ENCODE data around the gene ZFYVE21. TPM values are rescaled to one million over a fixed set of nuclear protein-coding genes. Genes with fewer than 3 reads are reported as not detected.

Gene ZFYVE21
- total and polyA plus RNA-seq, 7 donors, result 14.0 to 27.1 (median 19.9) TPM

DNA sequence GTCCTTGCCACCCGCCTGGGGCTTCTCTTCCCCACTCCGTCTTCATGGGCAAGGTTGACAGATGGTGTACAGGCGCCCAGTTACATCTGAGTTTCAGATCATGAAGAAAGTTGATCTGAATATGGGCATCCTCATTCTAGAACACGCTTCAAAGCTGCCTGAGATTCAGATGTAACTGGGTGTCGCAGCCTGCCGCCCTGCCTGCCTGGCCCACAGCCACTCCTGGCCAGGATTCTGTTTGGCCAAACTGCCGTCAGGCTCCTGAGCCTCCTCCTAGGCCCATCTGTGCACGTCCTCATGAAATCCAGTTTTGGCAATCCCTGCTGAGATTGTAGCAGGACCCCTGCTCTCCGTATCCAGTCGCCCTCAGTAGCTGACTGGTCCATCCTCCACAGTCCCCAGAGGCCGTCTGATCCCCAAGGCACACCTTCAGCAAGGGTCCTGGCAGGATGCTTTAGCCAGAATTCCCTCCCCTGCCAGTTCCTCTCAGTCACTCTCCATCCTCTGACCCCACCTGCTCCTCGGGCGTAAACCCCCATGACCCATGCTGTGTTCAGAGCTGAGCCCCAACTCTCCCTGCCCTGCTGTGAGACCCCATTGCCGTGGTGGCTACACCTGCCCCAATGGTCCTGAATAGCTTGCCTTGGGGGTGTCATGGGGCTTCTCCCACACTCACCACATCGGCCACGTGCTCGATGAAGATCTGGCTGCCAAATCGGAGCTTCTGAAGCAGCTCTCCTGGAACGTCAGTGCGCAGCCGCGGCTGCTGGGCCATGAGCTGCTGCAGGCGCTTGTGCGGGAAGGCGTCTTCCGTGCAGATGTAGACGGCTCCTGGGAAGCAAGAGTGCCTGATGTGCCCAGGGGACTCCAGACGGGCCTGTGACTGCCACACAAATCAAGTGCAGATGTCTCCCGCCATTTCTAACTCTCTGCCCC lies 12.8 kb upstream of the ZFYVE21 start:
- H3K27me3 ChIP-seq (ENCODE audit: insufficient read depth in 3 of 3, low read length in 2 of 3), result no peaks in the 10 kb centered on the region
- peaks cover 2 to 75% of the 10 kb centered on the region in 2 donors for H3K36me3 ChIP-seq (ENCODE audit: insufficient read depth in 1 of 2, low read depth in 1 of 2)
- ATAC-seq, result no peak
- intact Hi-C loops (cut with DNase I), result no loop called here
- 74 to 85% (median 80%) methylated on average over 29 of the region's 29 CpGs for WGBS, 3 donors
- no peak overlapping the region for H3K4me3 ChIP-seq
- H3K4me1 ChIP-seq, result peaks cover 36% of the 10 kb centered on the region
- TF ChIP-seq, protein P1, sequence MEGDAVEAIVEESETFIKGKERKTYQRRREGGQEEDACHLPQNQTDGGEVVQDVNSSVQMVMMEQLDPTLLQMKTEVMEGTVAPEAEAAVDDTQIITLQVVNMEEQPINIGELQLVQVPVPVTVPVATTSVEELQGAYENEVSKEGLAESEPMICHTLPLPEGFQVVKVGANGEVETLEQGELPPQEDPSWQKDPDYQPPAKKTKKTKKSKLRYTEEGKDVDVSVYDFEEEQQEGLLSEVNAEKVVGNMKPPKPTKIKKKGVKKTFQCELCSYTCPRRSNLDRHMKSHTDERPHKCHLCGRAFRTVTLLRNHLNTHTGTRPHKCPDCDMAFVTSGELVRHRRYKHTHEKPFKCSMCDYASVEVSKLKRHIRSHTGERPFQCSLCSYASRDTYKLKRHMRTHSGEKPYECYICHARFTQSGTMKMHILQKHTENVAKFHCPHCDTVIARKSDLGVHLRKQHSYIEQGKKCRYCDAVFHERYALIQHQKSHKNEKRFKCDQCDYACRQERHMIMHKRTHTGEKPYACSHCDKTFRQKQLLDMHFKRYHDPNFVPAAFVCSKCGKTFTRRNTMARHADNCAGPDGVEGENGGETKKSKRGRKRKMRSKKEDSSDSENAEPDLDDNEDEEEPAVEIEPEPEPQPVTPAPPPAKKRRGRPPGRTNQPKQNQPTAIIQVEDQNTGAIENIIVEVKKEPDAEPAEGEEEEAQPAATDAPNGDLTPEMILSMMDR (IDR thresholded peaks at IDR 0.05), result no peak
- H3K9me3 ChIP-seq, result no peaks in the 10 kb centered on the region
- peak in 1 of 2 donors; percentile 58 for DNase-seq
- no peak overlapping the region for H3K27ac ChIP-seq

DNA sequence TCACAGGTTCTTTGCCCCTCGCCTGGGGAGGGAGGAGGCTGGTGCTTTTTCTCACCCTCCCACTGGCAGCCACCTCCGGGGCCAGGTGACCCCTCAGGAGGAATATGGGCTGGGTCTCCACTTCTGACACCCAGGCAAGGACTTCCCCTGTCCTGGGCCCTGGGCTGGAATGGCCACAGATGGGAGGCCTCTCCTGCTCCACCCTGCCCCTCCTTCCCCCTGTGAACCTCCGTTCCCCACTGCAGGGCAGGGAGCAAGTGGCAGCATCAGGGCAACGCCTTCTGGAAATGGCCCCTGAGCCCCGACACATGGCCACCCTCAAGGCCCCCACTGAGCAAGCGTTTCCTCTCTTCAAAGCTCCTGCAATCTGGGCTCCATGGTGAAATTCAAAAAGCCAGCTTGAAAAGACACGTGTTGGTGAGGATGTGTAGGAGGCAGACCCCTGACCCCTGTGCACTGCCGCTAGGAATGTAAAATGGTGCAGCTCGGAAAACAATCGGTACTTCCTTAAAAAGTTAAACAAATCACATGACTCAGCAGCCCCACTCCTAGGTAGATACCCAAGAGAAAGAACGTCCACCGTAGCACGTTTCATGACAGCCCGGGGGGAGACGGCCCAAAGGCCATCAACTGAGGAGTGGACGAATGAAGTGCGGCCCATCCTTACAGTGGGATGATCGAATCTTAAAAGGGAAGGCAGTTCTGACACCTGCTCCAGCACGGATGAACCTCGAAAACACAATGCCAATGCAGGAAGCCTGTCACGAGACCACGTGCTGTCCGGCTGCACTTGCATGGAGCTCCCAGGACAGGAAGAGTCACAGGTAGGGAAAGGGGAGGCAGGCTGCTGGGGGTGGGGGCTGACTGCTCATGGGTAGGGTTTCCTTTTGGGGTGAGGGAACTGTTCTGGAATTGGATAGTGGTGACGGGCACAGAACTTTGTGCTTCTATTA lies 11.9 kb upstream of the ZFYVE21 start:
- WGBS, 3 donors, result 78 to 81% (median 79%) methylated on average over 23 to 24 of the region's 24 CpGs
- Histone ChIP-seq H3K27ac (no peak overlapping the region), H3K27me3 (ENCODE audit: insufficient read depth in 3 of 3, low read length in 2 of 3) (no peaks in the 10 kb centered on the region), H3K4me1 (peaks cover 44% of the 10 kb centered on the region), H3K36me3 (ENCODE audit: insufficient read depth in 1 of 2, low read depth in 1 of 2) (peaks cover 2 to 65% of the 10 kb centered on the region in 2 donors), H3K9me3 (no peaks in the 10 kb centered on the region), H3K4me3 (no peak overlapping the region)
- intact Hi-C loops (cut with DNase I), result no loop called here
- peak in 1 of 2 donors; percentile 52 for DNase-seq
- TF ChIP-seq, protein P1 (IDR thresholded peaks at IDR 0.05), result no peak
- ATAC-seq, result no peak

DNA sequence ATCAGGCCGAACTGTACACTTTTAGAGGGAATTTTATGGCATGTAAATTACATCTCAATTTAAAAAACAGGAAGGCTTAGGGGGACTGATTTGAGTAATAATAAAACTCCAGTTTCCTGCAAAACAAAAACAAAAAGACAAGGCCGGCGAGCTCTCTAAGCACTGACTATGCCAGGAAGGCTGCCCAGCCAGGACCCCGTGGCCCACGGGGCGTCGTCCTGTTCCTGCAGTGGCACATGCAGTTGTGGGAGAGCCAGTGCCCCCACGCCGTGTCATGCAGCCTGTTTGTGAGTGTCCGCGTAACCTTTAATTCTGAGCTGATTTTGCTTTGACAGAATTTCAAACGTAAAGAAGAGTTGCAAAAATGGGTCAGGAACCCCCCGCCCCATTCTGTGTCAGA lies 10.9 kb upstream of the ZFYVE21 start:
- Histone ChIP-seq H3K27ac (peak overlapping the region; percentile 55), H3K36me3 (ENCODE audit: insufficient read depth in 1 of 2, low read depth in 1 of 2) (peaks cover 2 to 63% of the 10 kb centered on the region in 2 donors), H3K9me3 (no peaks in the 10 kb centered on the region), H3K4me3 (no peak overlapping the region), H3K27me3 (ENCODE audit: insufficient read depth in 3 of 3, low read length in 2 of 3) (no peaks in the 10 kb centered on the region), H3K4me1 (peaks cover 40% of the 10 kb centered on the region)
- ATAC-seq (no peak), DNase-seq (no peak)
- 64 to 80% (median 75%) methylated on average over 13 of the region's 13 CpGs for WGBS, 3 donors
- intact Hi-C loops (cut with DNase I), result no loop called here
- TF ChIP-seq, protein P1 (IDR thresholded peaks at IDR 0.05), result no peak

DNA sequence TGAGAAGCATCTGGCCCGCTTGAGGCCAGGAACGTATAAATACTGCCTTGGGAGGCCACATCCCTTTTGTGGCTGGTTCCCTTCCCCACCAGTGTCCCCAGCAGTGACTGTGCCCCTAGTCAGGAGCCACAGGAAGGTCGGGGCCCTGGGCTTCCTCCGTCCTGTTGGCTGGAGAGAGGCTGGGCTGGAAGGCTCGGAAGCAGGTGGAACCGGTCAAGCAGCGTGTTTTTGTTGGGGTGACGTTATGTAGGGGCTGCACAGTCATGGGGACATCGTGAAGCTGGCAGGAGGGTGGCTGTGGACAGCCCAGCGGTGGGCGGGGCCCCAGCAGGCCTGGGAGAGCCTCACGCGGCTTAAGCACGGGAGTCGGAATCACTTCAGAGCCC lies 10.5 kb upstream of the ZFYVE21 start:
- no peak for ATAC-seq
- TF ChIP-seq, protein P1 (IDR thresholded peaks at IDR 0.05), result no peak
- H3K27me3 ChIP-seq (ENCODE audit: insufficient read depth in 3 of 3, low read length in 2 of 3), result no peaks in the 10 kb centered on the region
- peak overlapping the region; percentile 55 for H3K27ac ChIP-seq
- peak in 1 of 2 donors; percentile 66 for DNase-seq
- peaks cover 35% of the 10 kb centered on the region for H3K4me1 ChIP-seq
- intact Hi-C loops (cut with DNase I), result no loop called here
- no peaks in the 10 kb centered on the region for H3K9me3 ChIP-seq
- H3K4me3 ChIP-seq, result no peak overlapping the region
- 66 to 72% (median 70%) methylated on average over 14 to 15 of the region's 15 CpGs for WGBS, 3 donors
- peaks cover 2 to 67% of the 10 kb centered on the region in 2 donors for H3K36me3 ChIP-seq (ENCODE audit: insufficient read depth in 1 of 2, low read depth in 1 of 2)
